DOHH2 (cell line): ENCODE results near the gene CHN2.

Experiments
- H3F3A ChIP-seq: fragments of 200-600 bp; sonication (generic), shearing (Covaris generic); 2 replicates; pipeline ENCODE4 v1.6.0; 2016; ENCODE audit warnings: antibody characterized with exemption, mild to moderate bottlenecking; ENCODE audit not compliant: control insufficient read depth, insufficient read depth
- H3K27ac ChIP-seq: fragments of 200-600 bp; sonication (generic); 2 replicates; pipeline ENCODE4 v1.5.1; 2014; ENCODE audit warnings: low read depth, mild to moderate bottlenecking, low read length, moderate library complexity
- H3K27me3 ChIP-seq: fragments of 200-600 bp; sonication (generic); 2 replicates; pipeline ENCODE4 v1.6.1; 2014; ENCODE audit warnings: mild to moderate bottlenecking, low read length, mixed read lengths; ENCODE audit not compliant: control insufficient read depth
- H3K36me3 ChIP-seq: fragments of 200-600 bp; sonication (generic); 2 replicates; pipeline ENCODE4 v1.6.1; 2014; ENCODE audit warnings: mild to moderate bottlenecking, low read length, moderate library complexity, mixed read lengths; ENCODE audit not compliant: control insufficient read depth
- H3K4me1 ChIP-seq: fragments of 200-600 bp; sonication (generic); 2 replicates; pipeline ENCODE4 v1.6.1; 2014; ENCODE audit warnings: mild to moderate bottlenecking, low read length, mixed read lengths; ENCODE audit not compliant: control insufficient read depth
- H3K4me2 ChIP-seq: fragments of 200-600 bp; sonication (generic); 2 replicates; pipeline ENCODE4 v1.6.0; 2014; ENCODE audit warnings: mild to moderate bottlenecking, low read length, moderate library complexity
- H3K4me3 ChIP-seq: fragments of 200-600 bp; sonication (generic); 2 replicates; pipeline ENCODE4 v1.5.1; 2014; ENCODE audit warnings: mild to moderate bottlenecking, low read length, mixed read lengths
- H3K79me2 ChIP-seq: fragments of 200-600 bp; sonication (generic); 2 replicates; pipeline ENCODE4 v1.6.1; 2014; ENCODE audit warnings: mild to moderate bottlenecking, low read length, mixed read lengths; ENCODE audit not compliant: control insufficient read depth
- H3K9me2 ChIP-seq: fragments of 200-600 bp; sonication (generic); replicated peaks from 2 replicates; pipeline ENCODE4 v1.6.1; 2014; ENCODE audit warnings: mild to moderate bottlenecking, low read length, mixed read lengths; ENCODE audit not compliant: control insufficient read depth
- H3K9me3 ChIP-seq: fragments of 200-600 bp; sonication (generic); 2 replicates; pipeline ENCODE4 v1.6.1; 2014; ENCODE audit warnings: antibody characterized with exemption, low read length, mixed read lengths; ENCODE audit not compliant: control insufficient read depth, insufficient read depth
- H4K20me1 ChIP-seq: fragments of 200-600 bp; sonication (generic); 2 replicates; pipeline ENCODE4 v1.6.0; 2014; ENCODE audit warnings: low read depth, mild to moderate bottlenecking, antibody characterized with exemption, low read length, moderate library complexity; ENCODE audit not compliant: control insufficient read depth, insufficient read depth
- CTCF ChIP-seq: fragments of 200-600 bp; sonication (generic); IDR thresholded peaks from one replicate; pipeline ENCODE4 v1.5.1; 2014; ENCODE audit warnings: antibody characterized with exemption, mild to moderate bottlenecking, low read depth, low read length; ENCODE audit not compliant: poor library complexity, severe bottlenecking
- EZH2phosphoT487 ChIP-seq: fragments of 200-600 bp; sonication (generic); IDR thresholded peaks from 2 replicates; pipeline ENCODE4 v1.6.1; 2017; ENCODE audit warnings: borderline replicate concordance, mild to moderate bottlenecking, antibody characterized with exemption, low read length, moderate library complexity, mixed read lengths

CHN2 gene

GRCh38 chr7:29359482-29360093 is 165.0 kb downstream of the CHN2 start:
- no peaks in the 10 kb centered on the region for H3K9me3 ChIP-seq
- TF ChIP-seq EZH2phosphoT487 (no peak), CTCF (no peak)
- no peak overlapping the region for H3K27ac ChIP-seq
- no peaks in the 10 kb centered on the region for H3F3A ChIP-seq
- H3K9me2 ChIP-seq = no peaks in the 10 kb centered on the region
- H3K27me3 ChIP-seq = no peaks in the 10 kb centered on the region
- no peaks in the 10 kb centered on the region for H4K20me1 ChIP-seq
- no peak overlapping the region for H3K4me2 ChIP-seq
- no peak overlapping the region for H3K4me3 ChIP-seq
- H3K79me2 ChIP-seq = no peaks in the 10 kb centered on the region
- no peaks in the 10 kb centered on the region for H3K36me3 ChIP-seq
- H3K4me1 ChIP-seq = no peaks in the 10 kb centered on the region

- H3K4me3 ChIP-seq = no peak overlapping the region
- H3K27me3 ChIP-seq = no peaks in the 10 kb centered on the region
- H3K9me3 ChIP-seq = no peaks in the 10 kb centered on the region
- H3K79me2 ChIP-seq = no peaks in the 10 kb centered on the region
- H3K9me2 ChIP-seq = no peaks in the 10 kb centered on the region
- H3K4me1 ChIP-seq = no peaks in the 10 kb centered on the region
- H3K36me3 ChIP-seq = no peaks in the 10 kb centered on the region
- H3K4me2 ChIP-seq = no peak overlapping the region
- TF ChIP-seq EZH2phosphoT487 (no peak), CTCF (no peak)
- H3F3A ChIP-seq = no peaks in the 10 kb centered on the region
- H3K27ac ChIP-seq = no peak overlapping the region
- no peaks in the 10 kb centered on the region for H4K20me1 ChIP-seq
Observed at GRCh38 chr7:29360633-29361625, 166.4 kb downstream of the CHN2 start.

- no peaks in the 10 kb centered on the region for H3K36me3 ChIP-seq
- H3K27me3 ChIP-seq = no peaks in the 10 kb centered on the region
- H3K4me3 ChIP-seq = no peak overlapping the region
- H3K27ac ChIP-seq = no peak overlapping the region
- H3K4me2 ChIP-seq = no peak overlapping the region
- no peaks in the 10 kb centered on the region for H4K20me1 ChIP-seq
- H3K79me2 ChIP-seq = no peaks in the 10 kb centered on the region
- no peaks in the 10 kb centered on the region for H3K9me3 ChIP-seq
- no peaks in the 10 kb centered on the region for H3F3A ChIP-seq
- H3K4me1 ChIP-seq = no peaks in the 10 kb centered on the region
- TF ChIP-seq CTCF (no peak), EZH2phosphoT487 (no peak)
- H3K9me2 ChIP-seq = no peaks in the 10 kb centered on the region
Observed at GRCh38 chr7:29362380-29362779, 167.8 kb downstream of the CHN2 start.
